Endothelial cell of umbilical vein (primary cell): ENCODE measurements around the gene GPN1. TPM values are rescaled to one million over a fixed set of nuclear protein-coding genes. Genes with fewer than 3 reads are reported as not detected.

ENCODE experiments used
- BruUV-seq: library from RNA; stranded (reverse); fragments of 400-500 nt; replicated peaks from 2 replicates; lab custom pipeline; 2021; lab: Mats Ljungman, UMichigan
- CTCF ChIA-PET: fragments of 300-600, 350-600 bp; sonication (Branson Sonifier 250); formaldehyde crosslinking; loops from one replicate; lab custom pipeline; 2021; ENCODE audit warnings: antibody characterized with exemption, inconsistent platforms; lab: Charles Lee
- POLR2A ChIA-PET: fragments of 300-600, 350-600 bp; sonication (Branson Sonifier 250); formaldehyde crosslinking; loops from one replicate; lab custom pipeline; 2021; ENCODE audit warnings: antibody characterized with exemption, inconsistent platforms; lab: Charles Lee
- DNase-seq: peaks from one replicate; pipeline ENCODE4 v3.0.0-alpha.2; 2011; ENCODE audit warnings: low read depth, low spot score
- FAIRE-seq: peaks from 2 replicates; lab custom pipeline; 2011; peaks lifted over from hg19 to GRCh38; lab: Jason Lieb, UNC
- H2AFZ ChIP-seq: 2 replicates; pipeline ENCODE4 v1.6.0; 2012; ENCODE audit warnings: low read depth, low read length, control low read depth, inconsistent platforms
- H3K27ac ChIP-seq: 2 replicates; pipeline ENCODE4 v1.5.1; 2011; ENCODE audit warnings: low read depth, mild to moderate bottlenecking, control low read depth, low read length, moderate library complexity; ENCODE audit not compliant: insufficient read depth
- H3K27me3 ChIP-seq, 2 experiments: 2 replicates each; pipeline versions ENCODE4 v1.6.0 to v1.6.1; 2011; ENCODE audit warnings: low read length in 2 of 2, mixed read lengths in 1 of 2; ENCODE audit not compliant: control insufficient read depth in 2 of 2, insufficient read depth in 2 of 2
- H3K36me3 ChIP-seq, 2 experiments: 2 replicates in 1 of 2; 3 replicates in 1 of 2; pipeline ENCODE4 v1.5.1; 2011; ENCODE audit warnings: low read length in 2 of 2, mild to moderate bottlenecking in 1 of 2, moderate library complexity in 1 of 2; ENCODE audit not compliant: control insufficient read depth in 2 of 2, insufficient read depth in 2 of 2; ENCODE audit errors: extremely low read depth in 1 of 2
- H3K4me1 ChIP-seq: 3 replicates; pipeline ENCODE4 v1.5.1; 2011; ENCODE audit warnings: mild to moderate bottlenecking, low read length; ENCODE audit not compliant: control insufficient read depth, insufficient read depth; ENCODE audit errors: extremely low read depth
- H3K4me2 ChIP-seq: 2 replicates; pipeline ENCODE4 v1.6.1; 2011; ENCODE audit warnings: low read length, control low read depth, mixed read lengths; ENCODE audit not compliant: insufficient read depth
- H3K4me3 ChIP-seq, 3 experiments: fragments of 200-600 bp in 1 of 3; sonication (generic), shearing (Covaris generic) in 1 of 3; replicated peaks in 1 of 3; 2 replicates each; pipeline ENCODE4 v1.5.1; 2011 to 2016; ENCODE audit warnings: control low read depth in 3 of 3, low read length in 3 of 3, mild to moderate bottlenecking in 2 of 3, inconsistent platforms in 1 of 3, low read depth in 1 of 3, moderate library complexity in 1 of 3; ENCODE audit not compliant: insufficient read depth in 1 of 3
- H3K79me2 ChIP-seq: 2 replicates; pipeline ENCODE4 v1.6.0; 2012; ENCODE audit warnings: low read length, inconsistent platforms; ENCODE audit not compliant: control insufficient read depth, insufficient read depth
- H3K9ac ChIP-seq: replicated peaks from 2 replicates; pipeline ENCODE3; 2011; ENCODE audit warnings: low read length, control low read depth; ENCODE audit not compliant: insufficient read depth; ENCODE audit errors: extremely low read depth
- H3K9me1 ChIP-seq: replicated peaks from 3 replicates; pipeline ENCODE4 v1.6.0; 2011; ENCODE audit warnings: mild to moderate bottlenecking, low read length; ENCODE audit not compliant: control insufficient read depth, insufficient read depth; ENCODE audit errors: extremely low read depth
- H3K9me3 ChIP-seq: replicated peaks from 2 replicates; pipeline ENCODE4 v1.5.1; 2012; ENCODE audit warnings: low read length, inconsistent platforms; ENCODE audit not compliant: control insufficient read depth, insufficient read depth
- H4K20me1 ChIP-seq: replicated peaks from 2 replicates; pipeline ENCODE3; 2011; ENCODE audit warnings: mild to moderate bottlenecking, low read length; ENCODE audit not compliant: control insufficient read depth, insufficient read depth; ENCODE audit errors: extremely low read depth
- CTCF ChIP-seq, 2 donors: IDR thresholded peaks; 1 replicate in 1 of 2; 2 replicates in 1 of 2; pipeline ENCODE4 v1.5.1; 2011; ENCODE audit warnings: low read length in 2 of 2, mild to moderate bottlenecking in 2 of 2, moderate library complexity in 2 of 2, control low read depth in 1 of 2, inconsistent platforms in 1 of 2, low read depth in 1 of 2; ENCODE audit not compliant: insufficient read depth in 1 of 2; ENCODE audit errors: extremely low read depth in 1 of 2
- EZH2 ChIP-seq: IDR thresholded peaks from 2 replicates; pipeline ENCODE4 v1.6.1; 2012; ENCODE audit warnings: borderline replicate concordance, low read depth, mild to moderate bottlenecking, moderate library complexity, low read length, inconsistent platforms; ENCODE audit not compliant: severe bottlenecking
- FOS ChIP-seq: IDR thresholded peaks from 2 replicates; pipeline ENCODE4 v1.6.1; 2011; ENCODE audit warnings: mild to moderate bottlenecking, low read length, moderate library complexity, borderline replicate concordance; ENCODE audit not compliant: insufficient read depth
- GATA2 ChIP-seq: IDR thresholded peaks from 2 replicates; pipeline ENCODE4 v1.7.0; 2011; ENCODE audit warnings: low read depth, mild to moderate bottlenecking, moderate library complexity, mixed read lengths, low read length; ENCODE audit not compliant: insufficient read length, insufficient read depth
- JUN ChIP-seq: IDR thresholded peaks from 2 replicates; pipeline ENCODE4 v1.6.1; 2011; ENCODE audit warnings: borderline replicate concordance, low read depth; ENCODE audit not compliant: insufficient read length, insufficient read depth
- MAX ChIP-seq: IDR thresholded peaks from 2 replicates; pipeline ENCODE4 v1.6.1; 2011; ENCODE audit not compliant: insufficient read depth, insufficient read length
- MYC ChIP-seq: IDR thresholded peaks from one replicate; pipeline ENCODE4 v1.6.1; 2011; ENCODE audit warnings: mild to moderate bottlenecking, low read depth, low read length
- POLR2A ChIP-seq: IDR thresholded peaks from 2 replicates; pipeline ENCODE4 v1.6.1; 2012; ENCODE audit warnings: low read depth, mild to moderate bottlenecking, control low read depth, low read length
- POLR2AphosphoS5 ChIP-seq: IDR thresholded peaks from 2 replicates; pipeline ENCODE4 v1.6.1; 2012; ENCODE audit warnings: low read depth, mild to moderate bottlenecking, control low read depth, low read length, moderate library complexity; ENCODE audit not compliant: insufficient read depth
- dilution Hi-C: fragments of 300-500 bp; cut with MboI; formaldehyde crosslinking; loops from one replicate; pipeline ENCODE4 v1.15.0; 2019; ENCODE audit warnings: low sequenced_read_pairs; ENCODE audit not compliant: extremely low pct_ligation_motif_present
- intact Hi-C: fragments of 100-400 bp; cut with micrococcal nuclease; formaldehyde crosslinking; loops from one replicate; pipeline ENCODE4 v1.10.0; 2022
- polyA plus RNA-seq, 4 experiments: library from polyadenylated mRNA; depleted of rRNA in 3 of 4; stranded (reverse) in 3 of 4; unstranded in 1 of 4; fragments of >200 nt; gene quantifications; 2 replicates each; pipeline versions ENCODE4 v1.2.1 to v1.2.3, GENCODE V29; 2011 to 2012; ENCODE audit warnings: missing spikeins in 1 of 4
- total RNA-seq: library from RNA; stranded (reverse); gene quantifications from 2 replicates; pipeline ENCODE4 v1.2.3, GENCODE V29; 2021

Gene GPN1
- total and polyA plus RNA-seq, 2 donors (not counting 3 experiments of a cell fraction or from before 2014, with no cell fraction given): 35.4 to 45.5 TPM

- ChIA-PET POLR2A (no interaction called here), CTCF (no interaction called here)
- Histone ChIP-seq H3K4me3 (no peak overlapping the region), H3K4me2 (no peak overlapping the region), H3K79me2 (no peaks in the 10 kb centered on the region), H3K9me1 (no peaks in the 10 kb centered on the region), H3K27me3 (no peaks in the 10 kb centered on the region), H3K27ac (no peak overlapping the region), H3K9me3 (no peaks in the 10 kb centered on the region), H4K20me1 (no peaks in the 10 kb centered on the region), H3K36me3 (peaks cover 7 to 16% of the 10 kb centered on the region in 2 experiments), H3K9ac (no peak overlapping the region), H3K4me1 (peaks cover 12% of the 10 kb centered on the region), H2AFZ (no peak overlapping the region)
- dilution Hi-C loops (no loop called here), intact Hi-C loops (no loop called here)
- no peak for FAIRE-seq
- no TSS peak for BruUV-seq
- no peak for DNase-seq
- TF ChIP-seq JUN (no peak), FOS (no peak), POLR2A (no peak), POLR2AphosphoS5 (no peak), CTCF (IDR thresholded peaks at IDR 0.05; ENCODE audit: extremely low read depth in 1 of 2, insufficient read depth in 1 of 2, low read depth in 1 of 2, low read length in 2 of 2) (no peak), MAX (no peak), EZH2 (no peak), MYC (no peak), GATA2 (no peak)
Observed at GRCh38 chr2:27687232-27687631, 58.4 kb downstream of the GPN1 start.
